Astrocyte (in vitro differentiated cells and primary cell): ENCODE data around the gene CREM. TPM values are rescaled to one million over a fixed set of nuclear protein-coding genes. Genes with fewer than 3 reads are reported as not detected.

ENCODE experiments used
- DNase-seq: peaks from one replicate; pipeline ENCODE4 v3.0.0-alpha.2; 2010; ENCODE audit warnings: low read depth
- FAIRE-seq: peaks from 2 replicates; lab custom pipeline; 2011; peaks lifted over from hg19 to GRCh38; lab: Jason Lieb, UNC
- H2AFZ ChIP-seq: 2 replicates; pipeline ENCODE4 v1.6.0; 2012; ENCODE audit warnings: low read depth, low read length, inconsistent platforms
- H3K27ac ChIP-seq: 2 replicates; pipeline ENCODE4 v1.5.1; 2011; ENCODE audit warnings: low read depth, low read length, inconsistent platforms
- H3K27me3 ChIP-seq: 2 replicates; pipeline ENCODE4 v1.6.0; 2011; ENCODE audit warnings: low read length, inconsistent platforms; ENCODE audit not compliant: insufficient read depth
- H3K36me3 ChIP-seq: 2 replicates; pipeline ENCODE4 v1.5.1; 2011; ENCODE audit warnings: low read length, inconsistent platforms; ENCODE audit not compliant: insufficient read depth
- H3K4me1 ChIP-seq: 2 replicates; pipeline ENCODE4 v1.5.1; 2011; ENCODE audit warnings: low read length, inconsistent platforms; ENCODE audit not compliant: insufficient read depth
- H3K4me2 ChIP-seq: 2 replicates; pipeline ENCODE4 v1.6.0; 2012; ENCODE audit warnings: low read length, inconsistent platforms
- H3K4me3 ChIP-seq: 2 replicates; pipeline ENCODE4 v1.5.1; 2011; ENCODE audit warnings: low read depth, mild to moderate bottlenecking, low read length, inconsistent platforms; ENCODE audit not compliant: insufficient read depth
- H3K79me2 ChIP-seq: 2 replicates; pipeline ENCODE4 v1.6.0; 2012; ENCODE audit warnings: mild to moderate bottlenecking, low read length, inconsistent platforms; ENCODE audit not compliant: insufficient read depth
- H3K9ac ChIP-seq: 2 replicates; pipeline ENCODE4 v1.6.0; 2012; ENCODE audit warnings: mild to moderate bottlenecking, low read length, inconsistent platforms
- H3K9me3 ChIP-seq: 2 replicates; pipeline ENCODE4 v1.5.1; 2012; ENCODE audit warnings: low read depth, mild to moderate bottlenecking, low read length, inconsistent platforms; ENCODE audit not compliant: insufficient read depth
- H4K20me1 ChIP-seq: 2 replicates; pipeline ENCODE4 v1.6.0; 2012; ENCODE audit warnings: low read length, inconsistent platforms; ENCODE audit not compliant: insufficient read depth
- H3K27ac Mint-ChIP-seq: one replicate; pipeline ENCODE4 v1.8.0; 2021; ENCODE audit warnings: mild to moderate bottlenecking, mixed read lengths; ENCODE audit not compliant: unreplicated experiment
- H3K27me3 Mint-ChIP-seq: one replicate; pipeline ENCODE4 v1.8.0; 2021; ENCODE audit warnings: low read depth, mixed read lengths; ENCODE audit not compliant: unreplicated experiment
- H3K36me3 Mint-ChIP-seq: one replicate; pipeline ENCODE4 v1.8.0; 2021; ENCODE audit warnings: low read depth, mixed read lengths; ENCODE audit not compliant: unreplicated experiment
- H3K4me1 Mint-ChIP-seq: one replicate; pipeline ENCODE4 v1.8.0; 2021; ENCODE audit warnings: low read depth, mixed read lengths; ENCODE audit not compliant: unreplicated experiment
- H3K4me3 Mint-ChIP-seq: one replicate; pipeline ENCODE4 v1.8.0; 2021; ENCODE audit warnings: mild to moderate bottlenecking, moderate library complexity, mixed read lengths; ENCODE audit not compliant: unreplicated experiment
- H3K9me3 Mint-ChIP-seq: one replicate; pipeline ENCODE4 v1.8.0; 2021; ENCODE audit warnings: mild to moderate bottlenecking, mixed read lengths; ENCODE audit not compliant: unreplicated experiment
- EZH2 ChIP-seq: IDR thresholded peaks from 2 replicates; pipeline ENCODE4 v1.6.1; 2012; ENCODE audit warnings: mild to moderate bottlenecking, low read length, inconsistent platforms; ENCODE audit not compliant: insufficient read depth
- total RNA-seq: library from RNA; stranded (reverse); gene quantifications from 2 replicates; pipeline ENCODE4 v1.2.1, GENCODE V29; 2021
- TF ChIP-seq, protein P1 (sequence below): IDR thresholded peaks from 2 replicates; pipeline ENCODE4 v1.5.1; 2011; ENCODE audit warnings: low read depth, mild to moderate bottlenecking, inconsistent platforms, low read length, moderate library complexity; ENCODE audit not compliant: insufficient read depth

Gene CREM
- total RNA-seq, 1 donor from 2014 or later: 38.3 TPM

GRCh38 chr10:35132727-35133126 is 6.1 kb downstream of the CREM start:
- Histone ChIP-seq H3K79me2 (peaks cover 50% of the 10 kb centered on the region), H3K27ac (no peak overlapping the region), H3K4me2 (no peak overlapping the region), H3K9me3 (no peaks in the 10 kb centered on the region), H3K4me3 (no peak overlapping the region), H3K4me1 (peaks cover 11% of the 10 kb centered on the region), H4K20me1 (peaks cover 10% of the 10 kb centered on the region), H3K27me3 (no peaks in the 10 kb centered on the region), H2AFZ (no peak overlapping the region), H3K9ac (no peak overlapping the region), H3K36me3 (no peaks in the 10 kb centered on the region)
- H3K27me3 Mint-ChIP-seq: no peaks in the 10 kb centered on the region
- H3K9me3 Mint-ChIP-seq: no peaks in the 10 kb centered on the region
- FAIRE-seq: no peak
- H3K36me3 Mint-ChIP-seq: no peaks in the 10 kb centered on the region
- H3K4me1 Mint-ChIP-seq: peaks cover 12% of the 10 kb centered on the region
- no peak overlapping the region for H3K27ac Mint-ChIP-seq
- no peak for TF ChIP-seq EZH2
- TF ChIP-seq, protein P1, sequence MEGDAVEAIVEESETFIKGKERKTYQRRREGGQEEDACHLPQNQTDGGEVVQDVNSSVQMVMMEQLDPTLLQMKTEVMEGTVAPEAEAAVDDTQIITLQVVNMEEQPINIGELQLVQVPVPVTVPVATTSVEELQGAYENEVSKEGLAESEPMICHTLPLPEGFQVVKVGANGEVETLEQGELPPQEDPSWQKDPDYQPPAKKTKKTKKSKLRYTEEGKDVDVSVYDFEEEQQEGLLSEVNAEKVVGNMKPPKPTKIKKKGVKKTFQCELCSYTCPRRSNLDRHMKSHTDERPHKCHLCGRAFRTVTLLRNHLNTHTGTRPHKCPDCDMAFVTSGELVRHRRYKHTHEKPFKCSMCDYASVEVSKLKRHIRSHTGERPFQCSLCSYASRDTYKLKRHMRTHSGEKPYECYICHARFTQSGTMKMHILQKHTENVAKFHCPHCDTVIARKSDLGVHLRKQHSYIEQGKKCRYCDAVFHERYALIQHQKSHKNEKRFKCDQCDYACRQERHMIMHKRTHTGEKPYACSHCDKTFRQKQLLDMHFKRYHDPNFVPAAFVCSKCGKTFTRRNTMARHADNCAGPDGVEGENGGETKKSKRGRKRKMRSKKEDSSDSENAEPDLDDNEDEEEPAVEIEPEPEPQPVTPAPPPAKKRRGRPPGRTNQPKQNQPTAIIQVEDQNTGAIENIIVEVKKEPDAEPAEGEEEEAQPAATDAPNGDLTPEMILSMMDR: no peak
- no peak overlapping the region for H3K4me3 Mint-ChIP-seq
- no peak for DNase-seq

DNA sequence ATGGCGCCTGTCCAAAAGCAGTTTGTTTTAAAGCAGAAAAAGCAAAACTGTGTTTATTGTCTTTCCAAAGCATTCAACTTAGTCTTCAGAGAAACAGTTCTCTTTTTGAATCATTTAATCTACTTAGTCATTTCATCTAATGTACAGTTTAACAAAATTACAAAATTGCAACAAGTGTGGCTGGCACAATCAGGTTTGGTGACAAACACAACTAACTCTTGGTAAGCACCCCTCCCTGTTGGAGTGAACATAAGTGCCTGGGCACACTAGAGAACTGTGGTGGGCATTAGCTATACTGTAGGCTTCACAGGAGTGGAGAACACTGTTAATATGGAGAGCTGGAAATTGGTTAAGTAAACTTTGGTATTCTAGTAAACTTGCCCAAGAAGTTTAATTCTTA is 6.9 kb downstream of the CREM start:
- Mint-ChIP-seq H3K27me3 (no peaks in the 10 kb centered on the region), H3K27ac (no peak overlapping the region), H3K9me3 (no peaks in the 10 kb centered on the region), H3K4me3 (no peak overlapping the region), H3K4me1 (peaks cover 12% of the 10 kb centered on the region), H3K36me3 (no peaks in the 10 kb centered on the region)
- Histone ChIP-seq H2AFZ (no peak overlapping the region), H3K4me3 (no peak overlapping the region), H3K4me2 (no peak overlapping the region), H3K9ac (no peak overlapping the region), H3K4me1 (peaks cover 7% of the 10 kb centered on the region), H3K9me3 (no peaks in the 10 kb centered on the region), H3K36me3 (no peaks in the 10 kb centered on the region), H3K27ac (no peak overlapping the region), H3K27me3 (no peaks in the 10 kb centered on the region), H4K20me1 (peaks cover 10% of the 10 kb centered on the region), H3K79me2 (peaks cover 45% of the 10 kb centered on the region)
- no peak for FAIRE-seq
- TF ChIP-seq, protein P1: no peak
- no peak for TF ChIP-seq EZH2
- DNase-seq: no peak

GRCh38 chr10:35135861-35136260 is 9.2 kb downstream of the CREM start:
- no peak for DNase-seq
- H3K27ac Mint-ChIP-seq: no peak overlapping the region

More at GRCh38 chr10:35135861-35136260, 9.2 kb downstream of the CREM start:
- Histone ChIP-seq H3K27me3 (no peaks in the 10 kb centered on the region), H3K79me2 (peaks cover 30% of the 10 kb centered on the region), H3K27ac (no peak overlapping the region), H3K4me2 (peak overlapping the region; percentile 23), H3K4me1 (peaks cover 7% of the 10 kb centered on the region), H3K4me3 (no peak overlapping the region), H3K9ac (no peak overlapping the region), H3K36me3 (no peaks in the 10 kb centered on the region), H3K9me3 (no peaks in the 10 kb centered on the region), H4K20me1 (peaks cover 6% of the 10 kb centered on the region), H2AFZ (no peak overlapping the region)
- Mint-ChIP-seq H3K36me3 (no peaks in the 10 kb centered on the region), H3K9me3 (no peaks in the 10 kb centered on the region), H3K4me1 (peaks cover 6% of the 10 kb centered on the region), H3K4me3 (no peak overlapping the region), H3K27me3 (no peaks in the 10 kb centered on the region)
- no peak for TF ChIP-seq EZH2
- TF ChIP-seq, protein P1: no peak
- FAIRE-seq: peak; percentile 52
